HL-60 (cell line): ENCODE results near the gene HMGCS2.
A peak's percentile ranks its signal among the peaks of the same experiment; 100 is the strongest.

Source experiments
- DNase-seq, 2 experiments: peaks; one replicate each; pipeline ENCODE4 v3.0.0-alpha.2; 2010 to 2020; ENCODE audit warnings: low read depth in 1 of 2, low spot score in 1 of 2
- H3K27ac ChIP-seq: fragments of 250-450 bp; sonication (Bioruptor Pico); replicated peaks from 2 replicates; pipeline ENCODE4 v1.5.1; 2020; ENCODE audit warnings: mild to moderate bottlenecking, moderate library complexity
- H3K27me3 ChIP-seq: fragments of 250-450 bp; sonication (Bioruptor Pico); 2 replicates; pipeline ENCODE4 v1.5.1; 2021; ENCODE audit warnings: mild to moderate bottlenecking, moderate library complexity; ENCODE audit not compliant: insufficient read depth, poor library complexity, severe bottlenecking
- H3K4me3 ChIP-seq: replicated peaks from 2 replicates; pipeline ENCODE4 v1.5.1; 2011; ENCODE audit warnings: mild to moderate bottlenecking, control low read depth, low read length; ENCODE audit not compliant: insufficient read depth
- CTCF ChIP-seq: IDR thresholded peaks from one replicate; pipeline ENCODE4 v1.5.1; 2011; ENCODE audit warnings: low read length, control low read depth, inconsistent platforms; ENCODE audit not compliant: insufficient read depth
- GABPA ChIP-seq: IDR thresholded peaks from 2 replicates; pipeline ENCODE4 v1.6.1; 2012; ENCODE audit warnings: low read depth
- POLR2AphosphoS5 ChIP-seq: IDR thresholded peaks from 2 replicates; pipeline ENCODE4 v1.6.1; 2012; ENCODE audit warnings: low read depth
- SPI1 ChIP-seq: IDR thresholded peaks from 2 replicates; pipeline ENCODE4 v1.6.1; 2012; ENCODE audit warnings: low read depth, mild to moderate bottlenecking, borderline replicate concordance
- TF ChIP-seq, protein P1 (sequence below): IDR thresholded peaks from 2 replicates; pipeline ENCODE4 v1.6.1; 2012; ENCODE audit warnings: low read depth; ENCODE audit not compliant: insufficient replicate concordance

HMGCS2 gene

GRCh38 chr1:119758584-119758983 is 10.1 kb downstream of the HMGCS2 start:
- no peak for DNase-seq
- TF ChIP-seq POLR2AphosphoS5, result no peak
- no peak for TF ChIP-seq GABPA
- TF ChIP-seq, protein P1, sequence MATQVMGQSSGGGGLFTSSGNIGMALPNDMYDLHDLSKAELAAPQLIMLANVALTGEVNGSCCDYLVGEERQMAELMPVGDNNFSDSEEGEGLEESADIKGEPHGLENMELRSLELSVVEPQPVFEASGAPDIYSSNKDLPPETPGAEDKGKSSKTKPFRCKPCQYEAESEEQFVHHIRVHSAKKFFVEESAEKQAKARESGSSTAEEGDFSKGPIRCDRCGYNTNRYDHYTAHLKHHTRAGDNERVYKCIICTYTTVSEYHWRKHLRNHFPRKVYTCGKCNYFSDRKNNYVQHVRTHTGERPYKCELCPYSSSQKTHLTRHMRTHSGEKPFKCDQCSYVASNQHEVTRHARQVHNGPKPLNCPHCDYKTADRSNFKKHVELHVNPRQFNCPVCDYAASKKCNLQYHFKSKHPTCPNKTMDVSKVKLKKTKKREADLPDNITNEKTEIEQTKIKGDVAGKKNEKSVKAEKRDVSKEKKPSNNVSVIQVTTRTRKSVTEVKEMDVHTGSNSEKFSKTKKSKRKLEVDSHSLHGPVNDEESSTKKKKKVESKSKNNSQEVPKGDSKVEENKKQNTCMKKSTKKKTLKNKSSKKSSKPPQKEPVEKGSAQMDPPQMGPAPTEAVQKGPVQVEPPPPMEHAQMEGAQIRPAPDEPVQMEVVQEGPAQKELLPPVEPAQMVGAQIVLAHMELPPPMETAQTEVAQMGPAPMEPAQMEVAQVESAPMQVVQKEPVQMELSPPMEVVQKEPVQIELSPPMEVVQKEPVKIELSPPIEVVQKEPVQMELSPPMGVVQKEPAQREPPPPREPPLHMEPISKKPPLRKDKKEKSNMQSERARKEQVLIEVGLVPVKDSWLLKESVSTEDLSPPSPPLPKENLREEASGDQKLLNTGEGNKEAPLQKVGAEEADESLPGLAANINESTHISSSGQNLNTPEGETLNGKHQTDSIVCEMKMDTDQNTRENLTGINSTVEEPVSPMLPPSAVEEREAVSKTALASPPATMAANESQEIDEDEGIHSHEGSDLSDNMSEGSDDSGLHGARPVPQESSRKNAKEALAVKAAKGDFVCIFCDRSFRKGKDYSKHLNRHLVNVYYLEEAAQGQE, result no peak
- no peak for TF ChIP-seq SPI1
- no peak for TF ChIP-seq CTCF
- H3K27ac ChIP-seq, result no peak overlapping the region
- H3K4me3 ChIP-seq, result no peak overlapping the region
- no peaks in the 10 kb centered on the region for H3K27me3 ChIP-seq

- no peaks in the 10 kb centered on the region for H3K27me3 ChIP-seq
- DNase-seq, result no peak
- no peak overlapping the region for H3K4me3 ChIP-seq
- no peak overlapping the region for H3K27ac ChIP-seq
- TF ChIP-seq GABPA (no peak), SPI1 (no peak), CTCF (no peak), POLR2AphosphoS5 (no peak)
- TF ChIP-seq, protein P1, result no peak
Observed at GRCh38 chr1:119752592-119752991, 16.1 kb downstream of the HMGCS2 start.

DNA sequence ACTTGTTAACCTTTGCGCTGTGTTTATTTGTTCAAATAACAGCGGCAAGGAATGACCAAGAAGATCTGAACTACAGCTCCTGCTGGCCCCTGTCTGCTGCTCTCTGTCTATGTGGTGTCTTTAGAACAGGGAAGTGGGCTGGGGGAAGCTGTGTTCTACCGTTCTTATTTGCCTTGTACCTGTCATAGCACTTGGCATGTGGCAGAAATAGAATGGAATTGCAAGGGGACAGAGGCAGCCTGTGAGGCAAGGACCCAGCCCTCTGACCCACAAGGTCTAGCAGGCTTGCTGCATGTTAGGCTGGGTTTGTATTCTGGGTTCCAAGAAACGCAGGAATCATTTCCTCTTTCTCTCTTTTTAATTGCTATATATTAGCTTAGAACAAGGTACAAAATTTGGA is 20.7 kb downstream of the HMGCS2 start:
- TF ChIP-seq, protein P1, result no peak
- peak; percentile 65 for TF ChIP-seq SPI1
- no peak overlapping the region for H3K27ac ChIP-seq
- DNase-seq, result peak in 1 of 2 experiments; percentile 13

DNA sequence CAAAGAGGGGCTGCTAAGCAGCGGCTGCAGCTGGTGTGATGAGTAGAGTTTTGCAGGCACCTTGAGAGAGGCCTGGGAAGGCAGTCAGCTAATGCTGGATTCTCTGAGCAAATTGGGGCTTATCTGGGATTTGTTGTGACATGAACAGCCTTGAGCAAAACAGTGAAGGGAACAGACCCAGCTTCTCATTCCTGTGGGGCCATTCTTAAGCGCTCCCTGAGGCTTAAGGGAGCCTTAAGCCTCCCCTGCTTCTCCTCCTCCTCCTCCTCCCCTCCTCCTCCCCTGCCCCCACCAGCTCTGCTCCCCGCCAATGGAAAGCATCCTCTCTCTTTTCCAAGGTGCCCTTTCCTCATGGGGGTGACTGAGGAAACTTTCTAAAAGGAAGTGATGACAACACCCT is 21.3 kb downstream of the HMGCS2 start:
- no peak for DNase-seq
- Histone ChIP-seq H3K4me3 (no peak overlapping the region), H3K27me3 (no peaks in the 10 kb centered on the region), H3K27ac (no peak overlapping the region)
- TF ChIP-seq CTCF (no peak), POLR2AphosphoS5 (no peak)
- TF ChIP-seq, protein P1, result no peak

More for the DNA sequence above, 20.7 kb downstream of the HMGCS2 start:
- Histone ChIP-seq H3K4me3 (no peak overlapping the region), H3K27me3 (no peaks in the 10 kb centered on the region)
